ENCODE data around the gene BABAM2.
"Not testable (repeated sequence)": the region's sequence is repeated elsewhere in the genome, so short reads cannot be mapped to it uniquely, and the experiment has no call there.

The BABAM2 gene

DNA sequence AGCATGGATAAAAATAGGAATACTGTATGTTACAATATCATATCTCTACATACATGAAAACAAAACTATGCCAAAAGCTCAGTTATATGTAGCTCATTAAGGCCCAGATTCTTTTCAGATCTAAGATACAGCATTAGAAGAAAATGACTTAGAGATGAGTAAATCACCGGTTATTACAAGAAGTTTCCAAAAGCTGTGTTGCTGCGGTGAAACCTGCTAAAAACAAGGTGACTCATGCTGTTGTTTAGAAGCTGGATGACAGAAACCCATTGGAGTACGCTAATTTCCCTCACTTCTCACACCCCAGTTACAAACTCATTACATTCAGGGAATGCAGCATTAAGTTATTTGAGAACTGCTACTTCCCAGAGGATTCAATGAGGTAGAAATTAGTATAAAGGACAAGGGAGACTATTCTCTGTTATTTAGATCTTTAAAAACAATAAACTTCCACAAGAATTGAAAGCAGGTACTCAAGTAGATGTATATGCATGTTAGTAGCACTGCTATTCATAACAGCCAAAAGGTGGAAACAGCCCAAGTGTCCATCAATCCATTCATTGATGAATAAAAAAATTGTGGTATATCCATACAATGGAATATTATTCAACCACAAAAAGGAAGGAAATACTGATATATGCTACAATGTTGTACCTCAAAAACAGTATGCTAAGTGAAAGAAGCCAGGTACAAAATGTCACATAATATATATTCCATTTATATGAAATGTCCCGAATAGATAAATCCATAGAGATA, 32.9 kb upstream of the BABAM2 start:
- Histone ChIP-seq H3K27ac (ENCODE audit: low read depth, low read length) (no peak overlapping the region), H3K9ac (ENCODE audit: low read depth, low read length) (no peak overlapping the region), H3K9me3 (ENCODE audit: insufficient read depth, low read depth, low read length) (peaks cover 11% of the 10 kb centered on the region), H3K4me1 (ENCODE audit: insufficient read depth, low read length) (no peaks in the 10 kb centered on the region), H3K36me3 (ENCODE audit: insufficient read depth, low read length) (no peaks in the 10 kb centered on the region), H3K4me3 (ENCODE audit: low read length) (no peak overlapping the region), H3K27me3 (ENCODE audit: insufficient read depth, low read length) (no peaks in the 10 kb centered on the region; the same call in 1 of the 2 replicates)
- WGBS, result 84% methylated on average over 4 of the region's 4 CpGs

DNA sequence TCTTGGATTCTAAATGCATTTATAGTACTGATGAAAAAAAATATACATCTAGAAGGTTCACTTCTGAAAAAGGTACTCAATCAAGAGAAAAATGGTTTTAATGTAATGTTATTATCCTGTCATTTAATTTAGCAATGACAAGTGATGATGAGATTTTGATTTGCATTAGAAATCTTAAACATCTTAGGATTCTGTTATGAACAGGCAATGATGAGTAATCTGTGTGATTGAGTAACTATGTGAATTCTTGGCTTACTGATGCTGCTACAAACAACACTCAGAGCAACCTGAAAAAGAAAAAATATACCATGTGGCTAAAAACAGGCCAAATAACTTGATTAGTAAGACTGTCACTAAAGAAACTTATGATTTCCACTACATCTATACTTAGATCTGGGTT, 30.4 kb upstream of the BABAM2 start:
- Histone ChIP-seq H3K4me1 (ENCODE audit: insufficient read depth, low read length) (no peaks in the 10 kb centered on the region), H3K27me3 (ENCODE audit: insufficient read depth, low read length) (peaks cover 16% of the 10 kb centered on the region), H3K27ac (ENCODE audit: low read depth, low read length) (no peak overlapping the region), H3K9me3 (ENCODE audit: insufficient read depth, low read depth, low read length) (peaks cover 10% of the 10 kb centered on the region), H3K36me3 (ENCODE audit: insufficient read depth, low read length) (no peaks in the 10 kb centered on the region), H3K4me3 (ENCODE audit: low read length) (no peak overlapping the region), H3K9ac (ENCODE audit: low read depth, low read length) (no peak overlapping the region)

DNA sequence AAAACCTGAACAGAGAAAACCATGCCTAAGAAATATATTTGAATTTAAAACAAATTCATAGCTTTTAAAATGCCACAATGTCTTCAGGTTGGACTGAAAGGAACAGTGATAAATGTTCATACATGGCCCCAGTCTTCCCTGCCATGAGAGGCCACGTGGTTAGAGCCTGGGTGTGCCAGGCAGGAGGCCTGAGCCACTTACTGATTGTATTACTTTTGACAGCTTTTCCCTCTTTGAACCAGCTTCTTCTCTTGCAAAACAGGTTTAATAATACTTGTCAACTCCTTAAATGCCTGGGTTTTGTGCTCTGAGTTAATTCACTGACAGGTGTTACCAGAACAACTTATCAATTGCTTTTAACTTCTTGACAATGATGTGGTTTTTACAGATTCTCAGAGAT, 27.4 kb upstream of the BABAM2 start:
- Histone ChIP-seq H3K36me3 (ENCODE audit: insufficient read depth, low read length) (no peaks in the 10 kb centered on the region), H3K4me3 (ENCODE audit: low read length) (no peak overlapping the region), H3K4me1 (ENCODE audit: insufficient read depth, low read length) (no peaks in the 10 kb centered on the region), H3K9me3 (ENCODE audit: insufficient read depth, low read depth, low read length) (no peaks in the 10 kb centered on the region), H3K27ac (ENCODE audit: low read depth, low read length) (no peak overlapping the region), H3K27me3 (ENCODE audit: insufficient read depth, low read length) (peaks cover 29% of the 10 kb centered on the region), H3K9ac (ENCODE audit: low read depth, low read length) (no peak overlapping the region)
- WGBS, result 33% methylated on average over 1 of the region's 1 CpG

DNA sequence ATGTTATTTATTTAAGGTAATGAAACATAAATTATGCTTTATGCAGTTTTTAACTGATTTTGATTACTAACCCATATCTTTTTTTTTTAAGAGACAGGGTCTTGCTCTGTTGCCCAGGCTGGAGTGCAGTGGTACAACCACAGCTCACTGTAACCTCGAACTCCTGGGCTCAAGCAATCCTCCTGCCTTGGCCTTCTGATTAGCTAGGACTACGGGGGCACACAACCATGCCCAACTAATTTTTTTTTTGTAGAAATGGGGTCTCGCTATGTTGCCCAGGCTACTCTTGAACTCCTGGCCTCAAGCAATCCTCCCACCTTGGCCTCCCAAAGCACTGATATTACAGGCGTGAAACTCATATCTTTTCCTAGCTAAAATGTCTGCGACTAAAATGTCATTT, 26.6 kb upstream of the BABAM2 start:
- H3K27ac ChIP-seq (ENCODE audit: low read depth, low read length); H3K9me3 ChIP-seq (ENCODE audit: insufficient read depth, low read depth, low read length); H3K9ac ChIP-seq (ENCODE audit: low read depth, low read length); H3K4me3 ChIP-seq (ENCODE audit: low read length); H3K4me1 ChIP-seq (ENCODE audit: insufficient read depth, low read length); H3K36me3 ChIP-seq (ENCODE audit: insufficient read depth, low read length): not testable (repeated sequence)
- WGBS, result 85% methylated on average over 5 of the region's 5 CpGs
- H3K27me3 ChIP-seq (ENCODE audit: insufficient read depth, low read length), result peaks cover 29% of the 10 kb centered on the region

DNA sequence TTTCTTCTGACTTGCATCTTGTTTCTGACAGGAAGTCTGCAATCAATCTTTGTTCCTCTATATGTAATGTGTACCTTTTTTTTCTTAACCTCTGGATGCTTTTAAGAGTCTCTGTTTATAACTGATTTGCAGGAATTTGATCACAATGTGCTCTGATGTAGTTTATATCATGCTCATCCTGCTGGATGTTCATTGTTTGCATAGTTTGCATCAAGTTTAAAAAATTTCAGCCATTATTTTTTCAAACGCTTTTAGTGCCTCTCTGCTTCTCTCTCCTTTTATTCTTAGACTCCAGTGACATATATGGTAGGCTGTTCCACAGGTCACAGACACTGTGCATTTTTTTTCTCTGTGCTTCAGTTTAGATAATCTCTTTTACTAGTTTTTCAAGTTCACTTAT, 24.3 kb upstream of the BABAM2 start:
- Histone ChIP-seq H3K27ac (ENCODE audit: low read depth, low read length) (no peak overlapping the region), H3K4me1 (ENCODE audit: insufficient read depth, low read length) (no peaks in the 10 kb centered on the region), H3K9ac (ENCODE audit: low read depth, low read length) (no peak overlapping the region), H3K36me3 (ENCODE audit: insufficient read depth, low read length) (no peaks in the 10 kb centered on the region), H3K9me3 (ENCODE audit: insufficient read depth, low read depth, low read length) (no peaks in the 10 kb centered on the region), H3K4me3 (ENCODE audit: low read length) (no peak overlapping the region), H3K27me3 (ENCODE audit: insufficient read depth, low read length) (peaks cover 29% of the 10 kb centered on the region)
- WGBS, result 81% methylated on average over 1 of the region's 1 CpG

DNA sequence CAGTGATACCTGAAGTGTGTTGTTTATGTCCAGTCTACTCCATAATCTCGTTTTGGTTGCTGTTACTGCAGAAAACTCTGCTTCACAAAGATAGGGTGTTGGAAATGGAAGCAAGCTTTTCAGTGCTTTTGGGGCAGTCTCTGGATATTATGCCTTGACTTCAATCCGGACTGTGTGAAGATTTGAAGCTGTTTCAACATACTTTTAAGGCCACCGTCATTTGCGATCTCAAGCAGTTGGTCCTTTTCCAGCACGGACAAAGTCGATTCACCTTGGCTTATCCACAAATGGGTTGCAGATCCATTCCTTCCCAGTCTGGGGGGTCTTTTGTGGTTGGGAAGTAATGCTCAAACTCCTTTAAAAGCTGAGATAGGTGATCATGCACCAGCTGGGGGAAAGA, 20.8 kb upstream of the BABAM2 start:
- Histone ChIP-seq H3K4me3 (ENCODE audit: low read length) (no peak overlapping the region), H3K9me3 (ENCODE audit: insufficient read depth, low read depth, low read length) (no peaks in the 10 kb centered on the region), H3K9ac (ENCODE audit: low read depth, low read length) (no peak overlapping the region), H3K27ac (ENCODE audit: low read depth, low read length) (no peak overlapping the region), H3K27me3 (ENCODE audit: insufficient read depth, low read length) (peaks cover 14% of the 10 kb centered on the region), H3K4me1 (ENCODE audit: insufficient read depth, low read length) (no peaks in the 10 kb centered on the region), H3K36me3 (ENCODE audit: insufficient read depth, low read length) (no peaks in the 10 kb centered on the region)
- 91% methylated on average over 6 of the region's 6 CpGs for WGBS

DNA sequence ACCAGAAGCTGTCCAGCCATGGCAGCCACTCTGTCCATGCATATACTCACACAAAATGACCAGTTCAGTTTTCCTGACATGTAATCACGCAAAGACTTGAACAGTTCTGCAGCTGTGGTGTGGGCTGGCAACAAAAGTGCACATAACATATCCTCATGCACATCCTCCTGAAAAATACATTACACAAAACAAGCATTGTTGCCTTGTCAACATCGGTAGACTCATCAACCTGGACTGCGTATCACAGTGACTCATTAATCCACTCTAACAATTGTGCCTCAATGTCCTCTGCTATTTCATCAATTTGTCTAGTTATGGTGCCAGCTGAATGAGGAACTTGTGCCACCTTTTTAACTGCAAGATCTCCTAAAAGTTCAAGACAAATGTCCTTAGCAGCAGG, 19.8 kb upstream of the BABAM2 start:
- Histone ChIP-seq H3K27ac (ENCODE audit: low read depth, low read length) (no peak overlapping the region), H3K36me3 (ENCODE audit: insufficient read depth, low read length) (no peaks in the 10 kb centered on the region)
- 94% methylated on average over 3 of the region's 3 CpGs for WGBS

DNA sequence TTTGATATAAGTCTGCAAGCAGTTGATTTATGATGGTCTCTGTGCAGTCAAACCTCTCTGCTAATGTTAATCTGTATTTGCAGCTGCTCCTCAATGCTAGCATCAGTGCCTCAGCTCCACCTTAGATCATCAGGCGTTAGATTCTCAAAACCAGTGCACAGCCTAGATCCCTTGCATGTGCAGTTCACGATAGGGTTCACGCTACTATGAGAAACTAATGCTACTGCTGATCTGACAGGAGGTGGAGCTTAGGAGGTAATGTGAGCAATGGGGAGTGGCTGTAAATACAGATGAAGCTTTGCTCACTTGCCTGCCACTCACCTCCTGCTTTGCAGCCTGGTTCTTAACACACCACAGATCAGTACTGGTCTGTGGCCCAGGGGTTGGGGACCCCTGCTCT, 18.7 kb upstream of the BABAM2 start:
- H3K9me3 ChIP-seq (ENCODE audit: insufficient read depth, low read depth, low read length), result no peaks in the 10 kb centered on the region
- H3K27me3 ChIP-seq (ENCODE audit: insufficient read depth, low read length), result no peaks in the 10 kb centered on the region; the same call in 1 of the 2 replicates
- no peaks in the 10 kb centered on the region for H3K4me1 ChIP-seq (ENCODE audit: insufficient read depth, low read length)
- H3K4me3 ChIP-seq (ENCODE audit: low read length), result no peak overlapping the region
- no peaks in the 10 kb centered on the region for H3K36me3 ChIP-seq (ENCODE audit: insufficient read depth, low read length)
- WGBS, result 84% methylated on average over 3 of the region's 3 CpGs
- H3K9ac ChIP-seq (ENCODE audit: low read depth, low read length), result no peak overlapping the region
- no peak overlapping the region for H3K27ac ChIP-seq (ENCODE audit: low read depth, low read length)

More for the DNA sequence above, 19.8 kb upstream of the BABAM2 start:
- Histone ChIP-seq H3K4me1 (ENCODE audit: insufficient read depth, low read length) (no peaks in the 10 kb centered on the region), H3K9me3 (ENCODE audit: insufficient read depth, low read depth, low read length) (no peaks in the 10 kb centered on the region), H3K9ac (ENCODE audit: low read depth, low read length) (no peak overlapping the region), H3K4me3 (ENCODE audit: low read length) (no peak overlapping the region), H3K27me3 (ENCODE audit: insufficient read depth, low read length) (peaks cover 10% of the 10 kb centered on the region)

DNA sequence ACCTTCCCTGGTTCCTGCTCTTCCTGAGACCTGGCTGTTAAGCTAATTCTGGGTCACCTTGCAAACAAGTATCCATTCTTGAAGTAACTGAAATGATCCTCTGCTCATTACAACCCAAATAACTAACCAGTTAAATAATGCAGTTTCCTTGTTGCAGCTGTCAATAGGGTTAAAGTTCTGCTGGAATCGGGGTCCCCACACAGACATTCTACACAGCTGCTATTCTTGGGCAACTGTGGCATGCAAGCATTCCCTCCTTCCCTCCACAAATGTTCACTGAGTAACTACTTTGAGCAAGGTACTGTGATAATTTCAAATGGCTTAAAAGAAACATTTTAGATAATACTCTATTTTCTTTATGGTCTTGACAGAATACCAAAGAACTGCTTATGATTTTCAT, 17.4 kb upstream of the BABAM2 start:
- Histone ChIP-seq H3K9me3 (ENCODE audit: insufficient read depth, low read depth, low read length) (no peaks in the 10 kb centered on the region), H3K36me3 (ENCODE audit: insufficient read depth, low read length) (no peaks in the 10 kb centered on the region), H3K27me3 (ENCODE audit: insufficient read depth, low read length) (no peaks in the 10 kb centered on the region; the same call in 1 of the 2 replicates), H3K4me1 (ENCODE audit: insufficient read depth, low read length) (no peaks in the 10 kb centered on the region), H3K9ac (ENCODE audit: low read depth, low read length) (no peak overlapping the region), H3K27ac (ENCODE audit: low read depth, low read length) (no peak overlapping the region), H3K4me3 (ENCODE audit: low read length) (no peak overlapping the region)
- WGBS, result 93% methylated on average over 1 of the region's 1 CpG

DNA sequence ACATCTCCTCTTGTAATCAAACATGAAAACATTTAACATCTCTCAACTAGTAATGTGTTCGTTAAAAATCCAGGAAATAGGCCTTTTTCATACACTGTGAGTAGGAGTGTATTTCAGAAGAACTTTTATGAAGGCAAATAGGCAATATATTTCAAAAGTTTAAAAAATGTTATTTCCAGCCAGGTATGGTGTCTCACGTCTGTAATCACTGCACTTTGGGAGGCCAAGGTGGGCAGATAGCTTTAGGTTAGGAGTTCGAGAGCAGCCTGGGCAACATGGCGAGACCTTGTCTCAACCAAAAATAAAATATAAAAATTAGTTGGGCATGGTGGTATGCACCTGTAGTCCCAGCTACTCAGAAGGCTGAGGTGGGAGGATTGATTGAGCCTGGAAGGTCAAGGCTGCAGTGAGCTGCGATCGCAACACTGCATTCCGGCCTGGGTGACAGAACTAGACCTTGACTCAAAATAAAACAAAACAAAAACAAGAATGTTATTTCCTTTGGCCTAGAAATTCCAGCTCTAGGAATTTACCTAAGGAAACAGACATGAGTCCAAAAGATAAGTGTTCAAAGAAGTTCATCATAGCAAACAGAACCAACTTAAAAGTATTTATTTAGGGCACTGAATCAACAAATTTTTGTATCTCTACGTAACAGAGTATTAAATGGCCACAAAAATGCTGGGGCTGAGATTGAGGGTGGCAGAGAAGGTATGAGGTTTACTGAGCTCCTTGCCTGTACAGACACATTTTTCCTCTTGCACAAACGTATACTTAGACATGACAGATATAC, 15.2 kb upstream of the BABAM2 start:
- no peak overlapping the region for H3K4me3 ChIP-seq (ENCODE audit: low read length)
- 96% methylated on average over 6 of the region's 9 CpGs for WGBS
- no peak overlapping the region for H3K27ac ChIP-seq (ENCODE audit: low read depth, low read length)
- no peaks in the 10 kb centered on the region for H3K4me1 ChIP-seq (ENCODE audit: insufficient read depth, low read length)
- no peak overlapping the region for H3K9ac ChIP-seq (ENCODE audit: low read depth, low read length)
- no peaks in the 10 kb centered on the region for H3K27me3 ChIP-seq (ENCODE audit: insufficient read depth, low read length)
- no peaks in the 10 kb centered on the region for H3K9me3 ChIP-seq (ENCODE audit: insufficient read depth, low read depth, low read length)
- H3K36me3 ChIP-seq (ENCODE audit: insufficient read depth, low read length), result no peaks in the 10 kb centered on the region

DNA sequence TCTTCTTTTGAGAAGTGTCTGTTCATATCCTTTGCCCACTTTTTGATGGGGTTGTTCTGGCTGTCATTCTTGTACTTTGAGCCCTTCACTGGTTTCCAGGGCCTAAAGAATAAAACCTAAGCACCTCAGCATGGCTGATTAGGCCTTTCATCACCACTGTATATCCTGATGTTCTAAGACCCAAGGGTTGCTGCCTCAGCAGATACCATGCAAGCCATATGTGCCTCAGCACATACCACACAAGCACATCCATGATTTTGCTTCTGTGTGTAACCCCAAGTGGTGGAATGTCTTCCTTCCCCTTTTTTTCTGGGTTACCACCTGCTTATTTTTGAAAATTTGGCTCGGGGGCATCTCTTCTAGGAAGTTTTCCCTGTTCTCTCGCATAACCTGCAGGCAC, 11.7 kb upstream of the BABAM2 start:
- Histone ChIP-seq H3K27ac (ENCODE audit: low read depth, low read length) (no peak overlapping the region), H3K36me3 (ENCODE audit: insufficient read depth, low read length) (no peaks in the 10 kb centered on the region), H3K4me3 (ENCODE audit: low read length) (no peak overlapping the region), H3K9me3 (ENCODE audit: insufficient read depth, low read depth, low read length) (no peaks in the 10 kb centered on the region), H3K4me1 (ENCODE audit: insufficient read depth, low read length) (no peaks in the 10 kb centered on the region), H3K9ac (ENCODE audit: low read depth, low read length) (no peak overlapping the region), H3K27me3 (ENCODE audit: insufficient read depth, low read length) (no peaks in the 10 kb centered on the region)
- WGBS, result 87% methylated on average over 2 of the region's 2 CpGs
